ENCODE measurements around the gene CFAP54.

GRCh38 chr12:96806272-96806671 is 316.9 kb downstream of the CFAP54 start:
- no peak for TF ChIP-seq CTCF (IDR thresholded peaks at IDR 0.05)
- no peak for TF ChIP-seq POLR2A (IDR thresholded peaks at IDR 0.05)

Measured in esophagus squamous epithelium (tissue), 4 donors.